Nucleus accumbens (tissue), 56 donors: Measurements from ENCODE around the gene TOM1.
A peak's percentile ranks its signal among the peaks of the same experiment; 100 is the strongest.

Experiments
- DNase-seq, 56 donors: peaks; one replicate each; lab custom pipeline; 2025; lab: John Stamatoyannopoulos, UW

TOM1 gene

GRCh38 chr22:35343664-35344550 lies 44.2 kb downstream of the TOM1 start:
- DNase-seq: peak in 1 of 56 donors; percentile 19

GRCh38 chr22:35344956-35345690 lies 45.4 kb downstream of the TOM1 start:
- DNase-seq: no peak

DNA sequence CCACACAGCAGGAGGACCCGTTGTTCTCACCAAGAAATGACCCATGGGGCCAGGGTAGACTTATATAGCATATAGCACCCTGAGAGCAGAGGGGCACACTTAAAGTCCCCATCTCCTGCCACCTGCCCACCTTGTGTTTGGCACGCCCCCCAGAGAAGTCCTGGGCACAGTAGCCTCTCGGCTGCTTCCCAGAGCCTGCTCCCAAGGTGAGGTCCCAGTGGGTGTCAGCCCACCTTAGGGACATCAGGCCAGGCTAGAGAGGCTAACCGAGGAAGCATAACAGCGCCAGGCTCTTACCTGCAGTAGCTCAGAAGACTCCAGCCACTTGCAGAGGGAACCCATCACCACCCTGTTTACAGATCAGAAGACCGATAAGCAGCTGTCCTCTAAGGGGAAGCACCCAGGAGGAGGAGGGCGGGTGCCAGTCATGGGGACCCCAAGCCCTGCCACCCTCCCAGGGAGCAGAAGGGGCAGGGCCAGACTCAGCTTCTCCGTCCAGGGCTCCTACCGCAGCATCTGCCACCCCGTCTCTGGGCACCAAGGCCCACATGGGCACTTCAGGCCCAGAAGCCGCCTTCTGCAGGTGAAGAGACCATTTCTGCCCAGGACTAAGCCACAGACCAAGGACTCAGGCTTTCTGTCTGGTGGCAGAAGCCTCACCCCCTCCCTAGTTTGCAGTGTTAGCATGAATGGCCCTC lies 46.3 kb downstream of the TOM1 start:
- no peak for DNase-seq

DNA sequence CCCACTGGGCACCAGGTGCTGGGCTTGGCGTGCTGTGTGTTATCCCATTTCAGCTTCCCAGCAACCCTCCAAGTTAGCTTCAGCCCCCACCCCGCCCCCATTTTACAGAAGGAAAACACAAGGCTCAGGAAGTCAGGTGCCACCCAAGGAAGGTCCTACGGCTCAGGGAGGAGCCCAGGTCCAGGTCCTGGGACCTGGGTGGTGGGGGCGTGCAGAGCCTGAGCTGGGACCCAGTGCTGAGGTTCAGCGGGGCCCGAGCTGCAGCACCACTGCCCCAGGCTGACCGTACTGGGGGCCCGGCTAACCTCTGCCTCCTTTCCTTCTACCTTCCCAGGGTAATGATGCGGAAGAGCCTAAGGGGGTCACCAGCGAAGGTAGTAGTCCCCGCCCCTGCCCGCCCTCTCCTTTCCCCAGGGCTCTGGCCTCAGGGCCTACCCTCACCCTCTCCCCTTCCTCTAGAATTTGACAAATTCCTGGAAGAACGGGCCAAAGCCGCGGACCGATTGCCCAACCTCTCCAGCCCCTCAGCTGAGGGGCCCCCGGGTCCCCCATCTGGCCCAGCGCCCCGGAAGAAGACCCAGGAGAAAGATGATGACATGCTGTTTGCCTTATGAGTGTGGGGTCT lies 47.0 kb downstream of the TOM1 start:
- no peak for DNase-seq

DNA sequence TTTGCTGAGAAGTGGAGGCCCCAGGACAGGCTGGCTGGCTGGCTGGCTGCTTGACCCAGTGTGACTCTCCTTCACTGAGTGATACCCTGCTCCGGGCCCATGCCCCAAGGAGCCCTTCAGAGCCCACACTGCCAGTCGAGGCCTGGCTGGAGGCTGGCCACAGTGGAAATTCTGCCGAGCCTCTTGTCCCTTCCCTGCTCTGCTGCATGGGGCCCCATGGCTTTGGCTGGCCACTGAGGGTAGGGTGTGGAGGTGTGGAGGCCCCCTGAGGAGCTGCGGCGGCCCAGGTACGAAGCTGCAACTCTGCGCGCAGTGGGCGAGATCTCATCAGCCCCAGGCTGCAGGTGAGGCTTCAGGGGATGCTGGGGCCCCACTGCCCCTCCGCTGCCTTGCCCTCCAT lies 47.8 kb downstream of the TOM1 start:
- no peak for DNase-seq

DNA sequence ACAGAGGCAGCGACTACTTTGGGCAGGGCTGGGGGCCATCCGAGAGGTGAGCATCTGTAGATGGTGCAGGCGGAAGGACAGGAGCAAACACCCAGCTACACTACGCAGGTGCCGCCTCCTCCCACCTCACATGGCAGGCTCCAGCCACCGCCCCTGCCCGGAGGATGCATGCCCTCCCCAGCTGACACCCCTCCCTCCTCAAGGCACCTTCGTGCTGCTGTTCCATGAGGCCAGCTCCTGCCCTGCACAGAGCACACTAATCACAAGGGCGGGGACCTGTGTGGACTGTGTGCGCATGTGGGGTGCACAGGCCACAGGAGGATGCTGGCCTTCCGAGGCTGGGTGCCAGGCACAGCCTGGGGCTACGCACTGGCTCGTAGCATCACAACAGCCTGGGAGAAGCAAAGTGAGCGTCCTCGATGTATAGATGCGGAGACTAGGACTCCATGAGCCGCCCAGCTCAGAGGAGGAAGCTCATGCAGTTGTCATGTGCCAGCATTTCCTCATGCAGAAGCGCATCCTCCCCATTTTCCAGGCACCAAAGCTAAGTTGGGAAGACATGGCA lies 48.4 kb downstream of the TOM1 start:
- no peak for DNase-seq

- DNase-seq: no peak
These were observed 49.0 kb downstream of the TOM1 start for GRCh38 chr22:35348703-35349102.

DNA sequence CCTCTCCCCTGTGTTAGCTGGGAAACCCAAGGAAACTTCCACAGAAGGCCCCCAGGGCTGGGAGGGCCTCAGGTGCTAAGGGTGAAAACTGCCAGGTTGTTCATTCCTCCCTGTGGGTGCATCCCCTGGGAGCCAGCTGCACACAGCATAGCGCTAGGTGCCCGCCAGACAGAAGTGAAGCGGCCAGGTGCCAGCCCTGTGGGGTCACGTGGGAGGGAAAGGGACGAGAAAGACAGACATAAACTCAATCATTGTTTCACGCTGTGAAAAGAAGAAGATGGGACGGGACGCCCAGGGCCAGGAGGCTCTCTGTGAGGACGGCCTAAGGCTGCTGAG lies 49.6 kb downstream of the TOM1 start:
- DNase-seq: peak in 1 of 56 donors; percentile 50

DNA sequence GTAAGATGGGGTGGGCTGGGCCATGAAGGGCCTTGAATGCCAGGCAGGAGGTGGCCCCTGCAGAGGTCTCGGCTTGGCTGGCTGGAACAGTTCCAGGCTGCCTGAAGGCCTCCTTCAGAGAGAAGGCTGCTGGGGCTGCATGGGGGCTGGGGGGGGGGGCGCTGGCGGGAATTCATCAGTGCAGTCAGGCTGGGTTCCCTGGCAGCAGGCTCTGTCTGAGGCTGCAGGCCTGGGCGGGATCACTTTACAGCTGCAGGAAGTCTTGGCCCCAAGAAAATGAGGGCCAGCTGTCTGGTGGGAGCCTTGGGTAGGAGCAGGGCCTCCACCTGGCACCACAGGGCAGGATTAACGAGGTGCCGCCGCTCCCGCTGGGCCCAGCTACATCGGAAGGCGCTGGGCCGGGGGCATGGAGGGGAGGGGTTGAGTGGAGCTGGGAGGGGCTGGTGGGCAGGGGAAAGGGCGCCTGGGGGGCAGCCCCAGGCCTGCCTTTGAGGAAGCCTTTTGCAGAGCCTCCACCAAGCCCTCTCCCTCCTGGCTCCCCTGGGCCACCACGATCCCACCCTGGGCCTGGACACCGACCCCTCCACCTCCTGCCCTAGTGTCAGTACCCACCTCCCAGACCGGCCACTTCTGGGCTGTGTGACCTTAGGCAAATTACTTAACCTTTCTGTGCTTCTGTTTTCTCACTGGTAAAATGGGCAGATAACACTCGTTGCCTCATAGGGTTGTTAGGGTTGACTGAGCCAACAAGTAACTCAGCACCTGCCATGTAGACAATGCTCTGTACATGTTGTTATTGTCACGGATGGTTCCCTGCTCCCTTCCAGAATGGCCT lies 50.2 kb downstream of the TOM1 start:
- peak in 13 of 56 donors; percentile 7 to 50 (median 22) for DNase-seq

GRCh38 chr22:35350539-35351503 lies 51.1 kb downstream of the TOM1 start:
- peak in 55 of 56 donors; percentile 28 to 89 (median 77) for DNase-seq

DNA sequence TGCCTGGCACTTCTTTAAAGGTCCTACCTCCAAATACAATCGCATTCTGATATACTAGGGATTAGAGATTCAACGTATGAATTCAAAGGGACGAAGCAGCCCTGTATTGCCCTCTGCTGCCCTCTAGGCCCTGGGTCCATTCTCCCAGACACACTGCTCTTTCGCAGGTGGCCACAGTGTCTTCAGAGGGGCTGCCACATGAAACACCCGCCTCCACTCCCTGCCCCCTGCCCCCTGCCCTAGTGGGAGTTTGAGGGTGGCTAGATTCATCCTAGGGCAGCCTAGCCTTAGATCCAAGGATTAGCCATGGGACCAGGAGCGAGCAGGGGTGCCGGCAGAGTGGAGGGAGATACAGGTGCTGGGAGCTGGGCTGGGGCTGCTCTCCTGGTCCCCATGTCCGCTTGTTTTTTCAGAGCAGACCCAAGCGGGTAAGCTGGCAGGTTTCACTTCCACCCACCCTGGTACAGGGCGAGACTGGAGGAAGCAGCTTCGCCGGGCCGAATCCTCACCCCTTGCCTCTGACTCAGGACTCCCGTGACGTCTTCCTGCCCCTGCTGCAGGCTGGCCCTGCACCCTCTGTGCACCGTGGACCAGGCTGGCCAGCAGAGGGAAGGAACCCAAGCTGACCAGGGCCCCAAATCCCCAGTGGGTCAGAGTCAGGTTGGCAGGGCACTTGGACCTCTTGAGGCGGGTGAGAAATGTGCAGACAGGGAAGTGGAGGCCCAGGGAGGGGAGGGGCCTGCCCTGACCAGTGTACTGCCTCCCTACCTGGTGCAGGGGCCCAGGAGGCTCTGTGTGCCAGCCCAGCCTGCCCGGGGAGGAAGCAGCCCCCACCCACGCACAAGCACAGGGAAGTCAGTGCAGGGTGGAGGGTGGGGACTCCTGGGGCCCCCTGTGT lies 52.8 kb downstream of the TOM1 start:
- DNase-seq: peak in 39 of 56 donors; percentile 8 to 62 (median 28)

DNA sequence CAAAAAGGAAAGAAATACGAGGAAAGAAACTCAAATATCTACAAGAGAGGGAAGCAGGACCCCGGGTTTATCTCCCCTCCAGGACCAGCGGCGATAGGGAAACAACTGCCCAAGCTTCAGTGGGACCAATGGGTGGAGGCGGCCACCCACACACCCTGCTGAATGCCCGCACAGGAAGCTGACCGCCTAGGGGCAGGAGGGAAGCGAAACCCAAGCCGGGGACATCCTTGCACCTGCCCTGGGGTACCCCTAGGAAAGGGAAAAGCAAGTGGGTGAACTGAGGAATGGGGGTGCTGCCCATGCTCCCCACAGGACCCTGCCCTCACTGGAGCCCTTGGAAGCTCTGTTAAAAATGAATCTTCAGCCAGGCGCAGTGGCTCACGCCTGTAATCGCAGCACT lies 53.6 kb downstream of the TOM1 start:
- peak in 7 of 56 donors; percentile 8 to 41 (median 16) for DNase-seq

DNA sequence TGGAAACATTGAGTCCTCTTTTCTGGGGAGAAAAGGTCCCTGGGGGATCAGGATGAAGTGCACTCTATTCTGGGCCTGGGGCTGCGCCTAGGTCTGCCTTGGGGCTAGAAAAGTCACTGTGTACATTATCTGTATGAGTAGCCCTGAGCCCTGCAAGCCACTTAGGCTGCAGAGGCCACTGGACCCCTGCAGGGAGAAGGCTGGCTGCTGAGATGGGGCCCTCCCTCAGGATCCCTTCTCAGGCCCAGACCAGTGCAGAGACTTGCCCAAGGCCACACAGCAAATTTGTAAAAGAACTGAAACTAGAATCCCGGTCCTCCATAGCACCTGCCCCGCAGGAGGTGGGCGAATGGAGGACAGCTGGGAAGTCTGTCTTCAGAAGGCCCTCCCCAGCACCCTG lies 54.4 kb downstream of the TOM1 start:
- no peak for DNase-seq

DNA sequence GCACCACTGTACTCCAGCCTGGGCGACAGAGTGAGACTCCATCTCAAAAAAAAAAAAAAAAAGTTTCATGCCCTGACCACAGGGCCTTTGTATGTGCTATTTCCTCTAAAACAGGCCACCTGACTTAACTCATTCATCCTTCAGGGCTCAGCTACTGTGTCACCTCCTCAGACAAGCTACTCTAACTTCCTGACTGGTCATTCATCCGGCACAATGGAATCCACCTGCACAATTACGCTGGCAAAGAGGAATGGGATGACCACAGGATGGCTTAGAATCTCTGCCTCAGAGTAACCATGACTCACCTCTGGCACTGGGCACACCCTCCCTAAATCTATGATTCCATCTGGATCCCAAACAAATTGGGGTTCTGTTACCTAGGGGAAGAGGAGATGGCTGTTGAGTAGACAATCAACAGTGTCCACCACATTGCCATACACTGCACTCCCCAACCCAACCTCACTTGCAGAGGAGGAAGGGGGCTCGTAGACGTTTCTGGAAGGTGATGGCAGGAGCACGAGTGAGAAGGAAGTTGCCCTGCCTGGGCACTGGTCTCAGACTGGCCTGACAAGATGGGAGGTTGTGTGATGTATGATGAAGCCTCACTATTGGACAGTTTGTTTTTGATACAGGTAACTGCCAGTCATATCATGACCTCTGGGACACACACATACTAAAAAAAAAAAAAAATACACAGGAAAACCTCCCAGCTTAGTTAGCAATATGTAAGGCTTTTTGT lies 58.4 kb downstream of the TOM1 start:
- no peak for DNase-seq

DNA sequence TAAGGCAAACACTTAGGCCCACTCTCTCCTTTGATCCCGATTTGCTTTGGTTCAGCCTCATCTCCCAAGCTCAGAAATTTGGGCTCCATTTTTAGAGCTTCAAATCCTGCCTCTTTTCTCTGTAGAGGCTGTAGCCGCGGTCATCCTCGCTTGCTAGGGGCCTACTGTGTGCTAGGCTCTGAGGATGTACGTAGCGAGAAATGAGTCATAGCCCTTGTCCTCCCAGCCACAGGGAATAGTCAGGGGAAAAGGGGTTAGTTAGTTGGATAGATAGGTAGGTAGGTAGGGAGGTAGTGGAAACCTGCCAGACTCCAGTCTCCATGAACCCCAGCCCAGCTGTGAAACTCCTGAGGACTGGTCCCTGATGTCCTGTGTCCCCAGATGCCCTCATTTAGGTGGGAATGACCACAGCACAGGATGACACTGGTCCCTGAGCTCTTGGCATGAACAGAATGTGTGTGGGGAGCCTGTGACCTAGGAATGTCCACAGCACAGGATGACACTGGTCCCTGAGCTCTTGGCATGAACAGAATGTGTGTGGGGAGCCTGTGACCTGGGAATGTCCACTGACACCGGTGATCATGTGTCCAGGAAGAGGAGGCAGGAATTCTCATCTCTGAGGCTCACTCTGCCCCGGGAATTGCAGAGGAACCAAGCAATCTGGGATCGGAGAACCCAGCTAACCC lies 59.8 kb downstream of the TOM1 start:
- DNase-seq: no peak

DNA sequence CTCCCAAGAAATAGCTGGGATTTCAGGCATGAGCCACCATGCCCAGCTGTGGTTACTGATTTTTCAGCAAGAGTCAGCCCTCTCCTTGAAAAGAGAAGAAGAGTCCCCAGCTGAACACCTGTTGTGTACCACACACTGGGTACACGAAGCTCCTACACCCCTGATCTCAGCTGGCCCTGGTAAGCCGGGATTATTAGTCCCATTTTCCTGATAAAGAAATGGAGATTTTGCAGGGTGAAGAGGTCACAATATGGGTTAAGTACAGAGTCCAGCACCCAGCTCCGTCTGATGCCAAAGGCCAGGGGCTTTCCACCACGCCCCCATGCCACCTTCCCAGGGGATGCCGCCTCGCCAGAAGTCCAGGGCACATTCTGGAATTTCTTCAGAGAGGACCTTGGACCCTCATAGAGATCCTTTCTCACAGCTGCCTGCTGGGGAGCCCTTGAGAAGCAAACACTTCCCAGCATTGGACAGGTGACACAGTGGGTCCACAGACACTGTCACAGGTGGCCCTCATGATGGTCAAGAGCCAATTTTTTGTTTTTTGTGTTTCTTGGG lies 61.4 kb downstream of the TOM1 start:
- DNase-seq: no peak
